ENCODE data around the gene PRDM1.

- no peak for TF ChIP-seq YY1 (IDR thresholded peaks at IDR 0.05; ENCODE audit: insufficient read depth, insufficient read length)
- TF ChIP-seq SUZ12 (IDR thresholded peaks at IDR 0.05; ENCODE audit: extremely low read depth, insufficient read depth, insufficient read length): no peak
- no peak for TF ChIP-seq ZNF274 (IDR thresholded peaks at IDR 0.05; ENCODE audit: low read depth, low read length)
Observed at GRCh38 chr6:106085984-106086813, at the start of gene PRDM1.

Measured in NT2/D1 (cell line).